ENCODE measurements around the gene IER5.

Gene IER5

GRCh38 chr1:181139631-181140061 is 51.1 kb downstream of the IER5 start:
- no peaks in the 10 kb centered on the region for H3K9me3 ChIP-seq (ENCODE audit: severe bottlenecking)
- DNase-seq = no peak
- H3K27ac ChIP-seq = no peak overlapping the region
- no peak for TF ChIP-seq CTCF (IDR thresholded peaks at IDR 0.05; ENCODE audit: low read depth, low read length)
- H3K27me3 ChIP-seq (ENCODE audit: insufficient read depth, low read depth, severe bottlenecking) = no peaks in the 10 kb centered on the region
- H3K4me3 ChIP-seq (ENCODE audit: low read depth, low read length) = no peak overlapping the region
- H3K36me3 ChIP-seq = no peaks in the 10 kb centered on the region

- Histone ChIP-seq H3K9me3 (ENCODE audit: severe bottlenecking) (no peaks in the 10 kb centered on the region), H3K27ac (no peak overlapping the region), H3K27me3 (ENCODE audit: insufficient read depth, low read depth, severe bottlenecking) (no peaks in the 10 kb centered on the region), H3K36me3 (no peaks in the 10 kb centered on the region), H3K4me3 (ENCODE audit: low read depth, low read length) (no peak overlapping the region)
- DNase-seq = no peak
- TF ChIP-seq CTCF (IDR thresholded peaks at IDR 0.05; ENCODE audit: low read depth, low read length) = no peak
Measured at GRCh38 chr1:181140398-181140797, 51.9 kb downstream of the IER5 start.

DNA sequence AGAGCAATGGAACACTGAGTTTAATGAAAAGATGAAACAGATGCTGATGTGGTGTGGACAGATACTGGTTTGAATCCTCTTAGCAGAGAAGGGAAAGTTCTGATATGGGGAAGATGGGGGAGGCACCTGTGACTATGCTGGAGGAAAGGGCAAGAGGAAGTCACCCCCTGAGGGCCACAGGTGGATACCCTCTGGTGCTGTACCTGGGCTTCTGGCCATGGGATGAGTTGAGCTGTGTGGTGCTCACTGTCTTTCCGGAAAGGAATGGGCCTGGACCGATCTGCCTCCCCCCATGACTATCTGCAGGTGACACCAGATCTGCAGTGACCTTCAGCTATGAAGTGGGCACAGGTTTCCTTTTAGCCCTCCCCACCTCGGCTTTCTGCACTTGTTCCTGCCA is 52.4 kb downstream of the IER5 start:
- H3K27ac ChIP-seq = no peak overlapping the region
- H3K9me3 ChIP-seq (ENCODE audit: severe bottlenecking) = no peaks in the 10 kb centered on the region
- no peaks in the 10 kb centered on the region for H3K27me3 ChIP-seq (ENCODE audit: insufficient read depth, low read depth, severe bottlenecking)
- no peak for DNase-seq
- no peaks in the 10 kb centered on the region for H3K36me3 ChIP-seq
- H3K4me3 ChIP-seq (ENCODE audit: low read depth, low read length) = no peak overlapping the region
- TF ChIP-seq CTCF (IDR thresholded peaks at IDR 0.05; ENCODE audit: low read depth, low read length) = no peak

GRCh38 chr1:181141431-181141910 is 53.0 kb downstream of the IER5 start:
- Histone ChIP-seq H3K27ac (no peak overlapping the region), H3K27me3 (ENCODE audit: insufficient read depth, low read depth, severe bottlenecking) (no peaks in the 10 kb centered on the region), H3K36me3 (no peaks in the 10 kb centered on the region), H3K9me3 (ENCODE audit: severe bottlenecking) (no peaks in the 10 kb centered on the region), H3K4me3 (ENCODE audit: low read depth, low read length) (no peak overlapping the region)
- no peak for DNase-seq
- TF ChIP-seq CTCF (IDR thresholded peaks at IDR 0.05; ENCODE audit: low read depth, low read length) = no peak
